Upper lobe of left lung (tissue), 4 donors: ENCODE measurements around the gene CYP2C18.

Experiments used
- CTCF ChIP-seq, 6 experiments: fragments of 450-650 bp in 4 of 6; fragments of 200-600 bp in 2 of 6; sonication (generic) in 2 of 6; IDR thresholded peaks; one replicate each; pipeline ENCODE4 v1.5.1; 2016 to 2019; ENCODE audit warnings: antibody characterized with exemption in 6 of 6
- POLR2A ChIP-seq, 4 donors: fragments of 450-650 bp; IDR thresholded peaks; one replicate each; pipeline ENCODE4 v1.5.1; 2016 to 2017; ENCODE audit warnings: antibody characterized with exemption in 4 of 4, mild to moderate bottlenecking in 2 of 4
- POLR2AphosphoS5 ChIP-seq, 2 donors: sonication (generic); formaldehyde crosslinking; IDR thresholded peaks; one replicate each; pipeline ENCODE4 v1.5.1; 2017; ENCODE audit warnings: antibody characterized with exemption in 2 of 2

GRCh38 chr10:94725871-94726270 is 42.3 kb downstream of the CYP2C18 start:
- TF ChIP-seq POLR2AphosphoS5 (IDR thresholded peaks at IDR 0.05) (no peak), CTCF (IDR thresholded peaks at IDR 0.05) (no peak), POLR2A (IDR thresholded peaks at IDR 0.05) (no peak)
